Spleen (tissue), 7 donors: ENCODE measurements around the gene EVI5.

Experiments used
- POLR2A ChIP-seq, 3 donors: fragments of 450-650 bp; IDR thresholded peaks; one replicate each; pipeline ENCODE4 v1.5.1; 2017; ENCODE audit warnings: antibody characterized with exemption in 3 of 3, mild to moderate bottlenecking in 1 of 3
- POLR2AphosphoS5 ChIP-seq, 3 donors: sonication (generic); formaldehyde crosslinking; IDR thresholded peaks; one replicate each; pipeline ENCODE4 v1.5.1; 2017; ENCODE audit warnings: antibody characterized with exemption in 3 of 3
- TF ChIP-seq, protein P1 (sequence below), 11 experiments: fragments of 200-600 bp in 7 of 11; fragments of 450-650 bp in 4 of 11; sonication (generic) in 4 of 11; IDR thresholded peaks in 8 of 11; conservative IDR thresholded peaks in 3 of 11; 1 replicate in 7 of 11; 2 replicates in 4 of 11; pipeline versions ENCODE4 v1.4.0 to v1.8.0; 2016 to 2021; ENCODE audit warnings: antibody characterized with exemption in 11 of 11, inconsistent platforms in 4 of 11, mild to moderate bottlenecking in 1 of 11
- donor health status: DM: no; HTN: no; CAD: no; lungs with moderate emphysema.
- donor health status: DM: no; HTN: no; CAD: no.
- donor health status: DM: no; HTN: no; CAD: no.

GRCh38 chr1:92817137-92817697 lies 32.3 kb upstream of the EVI5 start:
- TF ChIP-seq POLR2A (IDR thresholded peaks at IDR 0.05) (no peak), POLR2AphosphoS5 (IDR thresholded peaks at IDR 0.05) (no peak)
- TF ChIP-seq, protein P1, sequence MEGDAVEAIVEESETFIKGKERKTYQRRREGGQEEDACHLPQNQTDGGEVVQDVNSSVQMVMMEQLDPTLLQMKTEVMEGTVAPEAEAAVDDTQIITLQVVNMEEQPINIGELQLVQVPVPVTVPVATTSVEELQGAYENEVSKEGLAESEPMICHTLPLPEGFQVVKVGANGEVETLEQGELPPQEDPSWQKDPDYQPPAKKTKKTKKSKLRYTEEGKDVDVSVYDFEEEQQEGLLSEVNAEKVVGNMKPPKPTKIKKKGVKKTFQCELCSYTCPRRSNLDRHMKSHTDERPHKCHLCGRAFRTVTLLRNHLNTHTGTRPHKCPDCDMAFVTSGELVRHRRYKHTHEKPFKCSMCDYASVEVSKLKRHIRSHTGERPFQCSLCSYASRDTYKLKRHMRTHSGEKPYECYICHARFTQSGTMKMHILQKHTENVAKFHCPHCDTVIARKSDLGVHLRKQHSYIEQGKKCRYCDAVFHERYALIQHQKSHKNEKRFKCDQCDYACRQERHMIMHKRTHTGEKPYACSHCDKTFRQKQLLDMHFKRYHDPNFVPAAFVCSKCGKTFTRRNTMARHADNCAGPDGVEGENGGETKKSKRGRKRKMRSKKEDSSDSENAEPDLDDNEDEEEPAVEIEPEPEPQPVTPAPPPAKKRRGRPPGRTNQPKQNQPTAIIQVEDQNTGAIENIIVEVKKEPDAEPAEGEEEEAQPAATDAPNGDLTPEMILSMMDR (IDR thresholded peaks at IDR 0.05 in 8 of 11, conservative IDR thresholded peaks at IDR 0.05 in 3 of 11), result no peak
